HepG2 (cell line): ENCODE measurements around the gene MYO10. TPM values are rescaled to one million over a fixed set of nuclear protein-coding genes. Genes with fewer than 3 reads are reported as not detected.

Source experiments
- ATAC-seq: fragments of 200-7000 bp; cut with Tn5 transposase; 3 replicates; pipeline ENCODE4 v1.9.1; 2020; ENCODE audit warnings: mild to moderate bottlenecking, moderate library complexity
- BruUV-seq: library from RNA; stranded (reverse); fragments of 400-500 nt; replicated peaks from 2 replicates; lab custom pipeline; 2021; lab: Mats Ljungman, UMichigan
- CTCF ChIA-PET: fragments of 300-600 bp; formaldehyde crosslinking; extraction: SDS; loops from one replicate; lab custom pipeline; 2021; ENCODE audit warnings: low total read pairs, inconsistent platforms, low intra/inter-chr PET ratio; lab: Yijun Ruan, JAX
- POLR2A ChIA-PET: fragments of 350-600 bp; sonication (Branson Sonifier 250); formaldehyde crosslinking; loops from one replicate; lab custom pipeline; 2020; ENCODE audit warnings: antibody characterized with exemption, inconsistent platforms; lab: Yijun Ruan, JAX
- DNase-seq: peaks from one replicate; pipeline ENCODE4 v3.0.0-alpha.2; 2015; ENCODE audit warnings: low spot score
- FAIRE-seq: peaks from 3 replicates; lab custom pipeline; 2011; peaks lifted over from hg19 to GRCh38; lab: Jason Lieb, UNC
- H2AFZ ChIP-seq: one replicate; pipeline ENCODE4 v1.6.1; 2011; ENCODE audit warnings: low read length, inconsistent platforms
- H3K27ac ChIP-seq: fragments of 300-600 bp; 3 replicates; pipeline ENCODE4 v1.8.0; 2011; ENCODE audit warnings: mixed run types, mild to moderate bottlenecking, mixed read lengths, low read length, inconsistent platforms; ENCODE audit not compliant: insufficient read depth; ENCODE audit errors: extremely low read length
- H3K27me3 ChIP-seq, 2 experiments: fragments of 200-600 bp in 1 of 2; 2 replicates in 1 of 2; 3 replicates in 1 of 2; pipeline versions ENCODE4 v1.6.0 to v1.8.0; 2011; ENCODE audit warnings: low read length in 2 of 2, mild to moderate bottlenecking in 2 of 2, moderate library complexity in 2 of 2, inconsistent platforms in 1 of 2; ENCODE audit not compliant: insufficient read depth in 2 of 2, control insufficient read depth in 1 of 2
- H3K36me3 ChIP-seq, 2 experiments: fragments of 200-600 bp in 1 of 2; replicated peaks in 1 of 2; 2 replicates in 1 of 2; 3 replicates in 1 of 2; pipeline versions ENCODE4 v1.5.1 to v1.8.0; 2011; ENCODE audit warnings: low read length in 2 of 2, inconsistent platforms in 1 of 2; ENCODE audit not compliant: insufficient read depth in 2 of 2, control insufficient read depth in 1 of 2
- H3K4me1 ChIP-seq: 2 replicates; pipeline ENCODE4 v1.5.1; 2012; ENCODE audit warnings: low read length, inconsistent platforms; ENCODE audit not compliant: insufficient read depth
- H3K4me2 ChIP-seq: 2 replicates; pipeline ENCODE4 v1.6.0; 2011; ENCODE audit warnings: low read depth, low read length, inconsistent platforms
- H3K4me3 ChIP-seq, 3 experiments: fragments of 200-600 bp in 1 of 3; sonication (generic), shearing (Covaris generic) in 1 of 3; replicated peaks in 1 of 3; 2 replicates each; pipeline ENCODE4 v1.5.1; 2011 to 2016; ENCODE audit warnings: low read length in 3 of 3, inconsistent platforms in 2 of 3, low read depth in 2 of 3, mild to moderate bottlenecking in 2 of 3, control low read depth in 1 of 3, mixed read lengths in 1 of 3; ENCODE audit not compliant: insufficient read depth in 1 of 3
- H3K79me2 ChIP-seq: one replicate; pipeline ENCODE4 v1.6.1; 2011; ENCODE audit warnings: low read length, inconsistent platforms; ENCODE audit not compliant: insufficient read depth
- H3K9ac ChIP-seq: 2 replicates; pipeline ENCODE4 v1.6.0; 2011; ENCODE audit warnings: mild to moderate bottlenecking, low read depth, low read length, inconsistent platforms; ENCODE audit not compliant: insufficient read depth
- H3K9me3 ChIP-seq: 2 replicates; pipeline ENCODE4 v1.5.1; 2012; ENCODE audit warnings: mild to moderate bottlenecking, low read length
- H4K20me1 ChIP-seq: 2 replicates; pipeline ENCODE4 v1.6.0; 2011; ENCODE audit warnings: inconsistent platforms, mild to moderate bottlenecking, low read length, moderate library complexity; ENCODE audit not compliant: insufficient read depth
- FOSL1 ChIP-seq: sonication (generic); formaldehyde crosslinking; IDR thresholded peaks from 2 replicates; pipeline ENCODE4 v1.9.0; 2021; ENCODE audit warnings: missing genetic modification reagents, borderline replicate concordance
- NAIF1 ChIP-seq: sonication (generic); formaldehyde crosslinking; IDR thresholded peaks from 2 replicates; pipeline ENCODE4 v1.5.0; 2020; ENCODE audit warnings: mild to moderate bottlenecking, missing genetic modification reagents, borderline replicate concordance
- NFE2L2 ChIP-seq: fragments of 150-350 bp; IDR thresholded peaks from 2 replicates; pipeline ENCODE4 v1.6.1; 2014; ENCODE audit warnings: low read length
- SMYD3 ChIP-seq: sonication (generic); formaldehyde crosslinking; IDR thresholded peaks from 2 replicates; pipeline ENCODE4 v1.8.1; 2023; ENCODE audit warnings: mild to moderate bottlenecking, missing genetic modification reagents
- ZFP36 ChIP-seq: fragments of 150-350 bp; IDR thresholded peaks from 2 replicates; pipeline ENCODE4 v1.6.1; 2018; ENCODE audit warnings: borderline replicate concordance, low read length, low read depth; ENCODE audit not compliant: partially characterized antibody
- ZNF17 ChIP-seq: sonication (generic); formaldehyde crosslinking; IDR thresholded peaks from 2 replicates; pipeline ENCODE4 v1.5.0; 2020; ENCODE audit warnings: mild to moderate bottlenecking, missing genetic modification reagents
- ZNF234 ChIP-seq: sonication (generic); formaldehyde crosslinking; conservative IDR thresholded peaks from 2 replicates; pipeline ENCODE4 v1.5.1; 2020; ENCODE audit warnings: mild to moderate bottlenecking, missing genetic modification reagents
- ZNF296 ChIP-seq: sonication (generic); formaldehyde crosslinking; conservative IDR thresholded peaks from 2 replicates; pipeline ENCODE4 v1.5.0; 2020; ENCODE audit warnings: mild to moderate bottlenecking, missing genetic modification reagents
- ZNF30 ChIP-seq: sonication (generic); formaldehyde crosslinking; IDR thresholded peaks from 2 replicates; pipeline ENCODE4 v1.5.0; 2020; ENCODE audit warnings: mild to moderate bottlenecking, missing genetic modification reagents
- ZNF382 ChIP-seq: sonication (generic); formaldehyde crosslinking; IDR thresholded peaks from 2 replicates; pipeline ENCODE4 v1.5.0; 2020; ENCODE audit warnings: missing genetic modification reagents, mild to moderate bottlenecking, borderline replicate concordance
- ZNF543 ChIP-seq: sonication (generic); formaldehyde crosslinking; IDR thresholded peaks from 2 replicates; pipeline ENCODE4 v1.4.0; 2020; ENCODE audit warnings: mild to moderate bottlenecking, missing genetic modification reagents
- ZNF850 ChIP-seq: sonication (generic); formaldehyde crosslinking; conservative IDR thresholded peaks from 2 replicates; pipeline ENCODE4 v1.9.0; 2021; ENCODE audit warnings: mild to moderate bottlenecking, missing genetic modification reagents
- WGBS: methylation state at CpG from one replicate; pipeline ENCODE4 v1.1.6; 2017; ENCODE audit warnings: low lambda C conversion rate; 5-methylcytosine and 5-hydroxymethylcytosine counted together
- in situ Hi-C: cut with HindIII; loops from 2 replicates; pipeline ENCODE4 v1.10.0; 2017; ENCODE audit warnings: low pct_unique_long_range_greater_than_20kb; ENCODE audit not compliant: extremely low pct_ligation_motif_present
- intact Hi-C: fragments of 100-400 bp; cut with micrococcal nuclease; formaldehyde crosslinking; loops from one replicate; pipeline ENCODE4 v1.10.0; 2022; ENCODE audit not compliant: unreplicated experiment
- polyA plus RNA-seq, 8 experiments: library from polyadenylated mRNA; depleted of rRNA in 3 of 8; stranded (reverse) in 7 of 8; unstranded in 1 of 8; fragments of >200 nt; fragmentation: Illumina TruSeq in 4 of 8; extraction: Trizol in 4 of 8; gene quantifications; 2 replicates each; pipeline versions ENCODE4 v1.2.1 to v1.2.3, GENCODE V29; 2011 to 2016; ENCODE audit warnings: low read depth in 4 of 8, missing spikeins in 1 of 8, mixed read lengths in 1 of 8; ENCODE audit not compliant: insufficient read depth in 1 of 8
- total RNA-seq, 5 experiments: library from RNA; depleted of rRNA; stranded (reverse); fragments of >200 nt; fragmentation: Illumina TruSeq; extraction: Trizol; gene quantifications; 2 replicates each; pipeline ENCODE4 v1.2.3, GENCODE V29; 2016; ENCODE audit warnings: low read depth in 1 of 5

MYO10 gene
- total and polyA plus RNA-seq, 2 of the 13 experiments (the other 11 are each of a cell fraction or from before 2014, with no cell fraction given): 4.5 to 14.0 TPM

- Histone ChIP-seq H3K9me3 (no peaks in the 10 kb centered on the region), H4K20me1 (no peaks in the 10 kb centered on the region), H3K9ac (no peak overlapping the region), H3K27me3 (peaks cover 0 to 8% of the 10 kb centered on the region in 2 experiments; a peak in 1 of 5 replicates), H2AFZ (no peak overlapping the region), H3K27ac (no peak overlapping the region), H3K79me2 (no peaks in the 10 kb centered on the region), H3K4me1 (no peaks in the 10 kb centered on the region), H3K4me2 (no peak overlapping the region)
- FAIRE-seq (no peak), DNase-seq (no peak), ATAC-seq (no peak)
- intact Hi-C loops (no loop called here), in situ Hi-C loops (no loop called here)
- WGBS: 1% methylated on average over 5 of the region's 5 CpGs
- CTCF ChIA-PET: no interaction called here
- TF ChIP-seq NAIF1 (CRISPR knock-in tag) (no peak), ZNF382 (CRISPR knock-in tag) (no peak), ZNF17 (CRISPR knock-in tag) (no peak), NFE2L2 (no peak), FOSL1 (no peak), ZNF296 (CRISPR knock-in tag) (no peak), ZNF234 (CRISPR knock-in tag) (no peak), ZFP36 (no peak), ZNF543 (CRISPR knock-in tag) (no peak), ZNF850 (no peak), ZNF30 (CRISPR knock-in tag) (no peak), SMYD3 (CRISPR knock-in tag) (no peak)
- TF ChIP-seq, all 625 proteins: peak for 0
- POLR2A ChIA-PET: no interaction called here
- Histone ChIP-seq H3K4me3 (no peak overlapping the region), H3K36me3 (no peaks in the 10 kb centered on the region)
- no TSS peak for BruUV-seq
Measured at GRCh38 chr5:16626696-16627264, 309.3 kb downstream of the MYO10 start.
